Stimulated activated effector memory CD8-positive, alpha-beta T cell treated with anti-CD3 and anti-CD28 coated beads, Interleukin-12 subunit alpha, Interleukin-12 subunit beta, amount 100 ng/mL, for 72 hours (primary cell): ENCODE measurements around the gene PRKCB.
"Not testable (repeated sequence)": the region's sequence is repeated elsewhere in the genome, so short reads cannot be mapped to it uniquely, and the experiment has no call there.

Source experiments
- ATAC-seq: fragments of 150-1000 bp; cut with Tn5 transposase; 2 replicates; pipeline ENCODE4 v1.10.0; 2021
- DNase-seq, 2 donors: peaks; one replicate each; pipeline ENCODE4 v3.0.0; 2021 to 2022; ENCODE audit warnings: low spot score in 2 of 2
- H3K27ac Mint-ChIP-seq: one replicate; pipeline ENCODE4 v1.8.0; 2022; ENCODE audit warnings: mild to moderate bottlenecking, mixed read lengths
- H3K36me3 Mint-ChIP-seq: one replicate; pipeline ENCODE4 v1.8.0; 2022; ENCODE audit warnings: mild to moderate bottlenecking, mixed read lengths
- H3K4me1 Mint-ChIP-seq: one replicate; pipeline ENCODE4 v1.8.0; 2022; ENCODE audit warnings: mixed read lengths
- H3K4me3 Mint-ChIP-seq: one replicate; pipeline ENCODE4 v1.8.0; 2022; ENCODE audit warnings: mild to moderate bottlenecking, mixed read lengths
- H3K9me3 Mint-ChIP-seq: one replicate; pipeline ENCODE4 v1.8.0; 2022; ENCODE audit warnings: mixed read lengths

PRKCB gene

DNA sequence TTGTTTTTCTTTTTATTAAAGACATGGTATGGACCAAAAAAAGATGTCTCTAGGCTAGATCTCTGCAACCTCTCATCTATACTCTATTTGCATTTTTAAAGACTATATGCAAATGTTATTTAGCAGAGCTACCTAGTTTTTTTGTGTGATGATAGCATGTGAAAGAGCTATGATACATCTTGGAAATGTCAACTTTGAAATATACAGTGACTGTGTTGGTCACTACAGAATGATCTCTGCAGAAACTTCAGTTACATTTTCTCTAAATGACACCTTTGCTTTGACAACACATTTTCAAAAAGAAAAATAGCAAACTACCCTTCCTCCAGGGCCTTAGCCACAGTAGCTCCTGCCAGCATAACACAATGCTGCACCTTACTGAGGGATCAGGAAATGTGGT lies 86.6 kb downstream of the PRKCB start:
- peak; percentile 75 for ATAC-seq
- H3K4me1 Mint-ChIP-seq: peaks cover 53% of the 10 kb centered on the region
- peak overlapping the region; percentile 35 for H3K27ac Mint-ChIP-seq
- DNase-seq: no peak
- peaks cover 7% of the 10 kb centered on the region for H3K36me3 Mint-ChIP-seq
- H3K4me3 Mint-ChIP-seq: no peak overlapping the region
- peaks cover 2% of the 10 kb centered on the region for H3K9me3 Mint-ChIP-seq

DNA sequence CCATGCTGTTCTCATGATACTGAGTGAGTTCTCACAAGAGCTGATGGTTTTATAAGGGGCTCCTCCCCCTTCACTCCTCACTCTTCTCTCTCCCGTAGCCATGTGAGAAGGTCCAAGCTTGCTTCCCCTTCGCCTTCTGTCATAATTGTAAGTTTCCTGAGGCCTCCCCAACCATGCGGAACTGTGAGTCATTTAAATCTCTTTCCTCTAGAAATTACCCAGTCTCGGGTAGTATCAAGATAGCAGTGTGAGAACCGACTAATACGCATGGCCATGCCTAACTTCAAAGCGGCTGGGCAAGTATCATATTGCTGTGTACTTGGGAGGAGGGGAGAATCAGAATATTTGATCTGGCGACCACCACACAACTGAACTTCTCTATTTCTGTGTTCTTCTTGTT lies 88.3 kb downstream of the PRKCB start:
- Mint-ChIP-seq H3K36me3 (peaks cover 4% of the 10 kb centered on the region), H3K4me1 (peaks cover 61% of the 10 kb centered on the region), H3K27ac (peak overlapping the region; percentile 3), H3K9me3 (peaks cover 2% of the 10 kb centered on the region), H3K4me3 (no peak overlapping the region)
- peak; percentile 80 for ATAC-seq
- peak in 1 of 2 donors; percentile 48 for DNase-seq

GRCh38 chr16:23927796-23928195 lies 92.0 kb downstream of the PRKCB start:
- Mint-ChIP-seq H3K4me1 (peaks cover 51% of the 10 kb centered on the region), H3K36me3 (peaks cover 4% of the 10 kb centered on the region), H3K27ac (no peak overlapping the region), H3K9me3 (no peaks in the 10 kb centered on the region), H3K4me3 (no peak overlapping the region)
- DNase-seq (peak in 1 of 2 donors; percentile 30), ATAC-seq (no peak)

GRCh38 chr16:23929237-23929636 lies 93.5 kb downstream of the PRKCB start:
- Mint-ChIP-seq H3K4me3 (no peak overlapping the region), H3K36me3 (peaks cover 4% of the 10 kb centered on the region), H3K9me3 (peaks cover 4% of the 10 kb centered on the region), H3K27ac (peak overlapping the region; percentile 60), H3K4me1 (peaks cover 54% of the 10 kb centered on the region)
- no peak for ATAC-seq
- peak in 1 of 2 donors; percentile 28 for DNase-seq

- peaks cover 4% of the 10 kb centered on the region for H3K36me3 Mint-ChIP-seq
- DNase-seq (no peak), ATAC-seq (no peak)
- peaks cover 4% of the 10 kb centered on the region for H3K9me3 Mint-ChIP-seq
- H3K27ac Mint-ChIP-seq: no peak overlapping the region
- H3K4me3 Mint-ChIP-seq: no peak overlapping the region
- H3K4me1 Mint-ChIP-seq: peaks cover 58% of the 10 kb centered on the region
Measured at GRCh38 chr16:23929856-23930255, 94.1 kb downstream of the PRKCB start.

GRCh38 chr16:23930791-23931190 lies 95.0 kb downstream of the PRKCB start:
- H3K4me1 Mint-ChIP-seq: peaks cover 67% of the 10 kb centered on the region

DNA sequence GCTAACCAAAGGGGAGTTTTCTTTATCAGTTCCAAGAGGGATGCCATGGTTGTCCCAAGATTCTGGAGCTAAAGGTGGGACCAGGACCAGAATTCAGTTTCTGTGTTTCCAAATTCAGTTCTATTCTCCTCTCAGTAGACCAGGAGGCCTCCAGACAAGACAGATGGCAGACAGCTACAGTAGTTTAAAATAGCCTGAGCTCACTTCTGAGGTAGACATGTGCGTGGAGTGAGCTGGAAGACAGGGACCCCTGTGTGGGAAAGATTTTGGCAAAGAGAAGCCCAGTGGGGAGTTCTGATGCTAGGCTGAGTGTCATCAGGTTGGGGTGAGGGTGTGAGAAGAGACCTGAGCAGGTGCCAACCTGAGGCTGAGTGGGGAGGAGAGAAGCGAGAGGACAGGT lies 95.4 kb downstream of the PRKCB start:
- DNase-seq (peak in 1 of 2 donors; percentile 36), ATAC-seq (no peak)
- peak overlapping the region; percentile 41 for H3K27ac Mint-ChIP-seq
- H3K4me1 Mint-ChIP-seq: peaks cover 71% of the 10 kb centered on the region
- peaks cover 4% of the 10 kb centered on the region for H3K36me3 Mint-ChIP-seq
- H3K4me3 Mint-ChIP-seq: no peak overlapping the region
- H3K9me3 Mint-ChIP-seq: peaks cover 4% of the 10 kb centered on the region

More at GRCh38 chr16:23930791-23931190, 95.0 kb downstream of the PRKCB start:
- Mint-ChIP-seq H3K9me3 (peaks cover 4% of the 10 kb centered on the region), H3K4me3 (no peak overlapping the region), H3K36me3 (peaks cover 4% of the 10 kb centered on the region), H3K27ac (peak overlapping the region; percentile 41)
- no peak for ATAC-seq
- DNase-seq: peak in 1 of 2 donors; percentile 36

DNA sequence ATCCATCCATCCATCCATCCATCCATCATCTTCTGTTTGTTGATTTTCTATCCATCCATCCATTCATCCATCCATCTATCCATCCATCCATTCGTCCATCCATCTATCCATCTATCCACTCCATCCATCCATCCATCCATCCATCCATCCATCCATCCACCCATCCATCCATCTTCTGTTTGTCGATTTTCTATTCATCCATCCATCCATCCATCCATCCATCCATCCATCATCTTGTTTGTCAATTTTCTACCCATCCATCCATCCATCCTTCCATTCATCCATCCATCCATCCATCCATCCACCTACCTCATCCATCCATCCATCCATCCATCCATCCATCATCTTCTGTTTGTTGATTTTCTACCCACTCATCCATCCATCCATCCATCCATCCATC lies 97.9 kb downstream of the PRKCB start:
- not testable (repeated sequence) for H3K36me3 Mint-ChIP-seq, DNase-seq, H3K4me3 Mint-ChIP-seq, ATAC-seq, H3K27ac Mint-ChIP-seq, H3K9me3 Mint-ChIP-seq
- peaks cover 55% of the 10 kb centered on the region for H3K4me1 Mint-ChIP-seq

- Mint-ChIP-seq H3K4me1 (peaks cover 50% of the 10 kb centered on the region), H3K4me3 (no peak overlapping the region), H3K9me3 (peaks cover 4% of the 10 kb centered on the region), H3K36me3 (no peaks in the 10 kb centered on the region), H3K27ac (peak overlapping the region; percentile 56)
- ATAC-seq: no peak
- peak in 1 of 2 donors; percentile 36 for DNase-seq
Measured at GRCh38 chr16:23934610-23935236, 98.9 kb downstream of the PRKCB start.

DNA sequence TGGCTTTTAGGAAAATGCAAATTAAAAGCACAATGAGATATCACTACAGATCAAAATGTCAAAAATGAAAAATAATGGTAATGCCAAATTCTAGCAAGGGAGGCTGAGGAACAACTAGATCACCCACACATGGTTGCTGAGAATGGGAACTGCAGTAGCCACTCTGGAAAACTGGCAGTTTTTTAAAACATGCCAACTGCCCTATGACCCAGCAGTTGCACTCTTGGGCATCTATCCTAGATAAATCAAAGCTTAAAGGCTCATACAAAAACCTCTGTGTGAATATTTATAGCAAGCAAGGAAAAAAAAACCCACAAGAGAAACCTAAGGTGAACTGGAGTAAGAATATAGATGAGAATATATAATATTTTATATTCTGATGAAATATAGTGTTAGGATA lies 104.3 kb downstream of the PRKCB start:
- H3K27ac Mint-ChIP-seq: no peak overlapping the region
- H3K4me1 Mint-ChIP-seq: peaks cover 32% of the 10 kb centered on the region
- ATAC-seq (no peak), DNase-seq (no peak)
- H3K36me3 Mint-ChIP-seq: no peaks in the 10 kb centered on the region
- H3K9me3 Mint-ChIP-seq: no peaks in the 10 kb centered on the region
- no peak overlapping the region for H3K4me3 Mint-ChIP-seq

GRCh38 chr16:23941025-23941424 lies 105.2 kb downstream of the PRKCB start:
- DNase-seq (no peak), ATAC-seq (no peak)
- Mint-ChIP-seq H3K4me3 (no peak overlapping the region), H3K27ac (peak overlapping the region; percentile 14), H3K36me3 (no peaks in the 10 kb centered on the region), H3K9me3 (no peaks in the 10 kb centered on the region), H3K4me1 (peaks cover 32% of the 10 kb centered on the region)

- H3K4me3 Mint-ChIP-seq: no peak overlapping the region
- H3K9me3 Mint-ChIP-seq: no peaks in the 10 kb centered on the region
- no peaks in the 10 kb centered on the region for H3K36me3 Mint-ChIP-seq
- no peak for ATAC-seq
- peaks cover 38% of the 10 kb centered on the region for H3K4me1 Mint-ChIP-seq
- DNase-seq: no peak
- no peak overlapping the region for H3K27ac Mint-ChIP-seq
Measured at GRCh38 chr16:23941963-23942564, 106.3 kb downstream of the PRKCB start.

DNA sequence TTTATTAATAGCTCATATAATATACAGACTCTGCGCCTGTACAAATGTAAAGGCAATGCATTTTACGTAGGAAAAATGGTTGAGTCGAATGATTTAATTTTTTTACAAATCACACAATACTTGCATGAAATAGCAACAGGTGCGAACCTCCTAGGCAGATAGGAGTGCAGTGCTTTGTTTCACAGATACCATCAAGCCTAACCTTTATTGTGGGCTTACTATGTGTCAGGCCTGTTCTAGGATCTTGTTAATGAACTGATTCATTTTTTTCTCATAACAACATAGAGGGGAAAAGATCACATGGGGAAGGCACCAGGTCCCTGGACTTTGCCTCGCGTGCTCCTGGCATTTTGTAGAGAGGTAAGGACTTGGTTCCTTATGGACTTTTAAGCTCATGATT lies 107.8 kb downstream of the PRKCB start:
- no peak for ATAC-seq
- Mint-ChIP-seq H3K4me3 (no peak overlapping the region), H3K27ac (no peak overlapping the region), H3K4me1 (peaks cover 49% of the 10 kb centered on the region), H3K36me3 (no peaks in the 10 kb centered on the region), H3K9me3 (no peaks in the 10 kb centered on the region)
- no peak for DNase-seq

- H3K4me3 Mint-ChIP-seq: no peak overlapping the region
Measured at GRCh38 chr16:23944381-23944780, 108.6 kb downstream of the PRKCB start.

DNA sequence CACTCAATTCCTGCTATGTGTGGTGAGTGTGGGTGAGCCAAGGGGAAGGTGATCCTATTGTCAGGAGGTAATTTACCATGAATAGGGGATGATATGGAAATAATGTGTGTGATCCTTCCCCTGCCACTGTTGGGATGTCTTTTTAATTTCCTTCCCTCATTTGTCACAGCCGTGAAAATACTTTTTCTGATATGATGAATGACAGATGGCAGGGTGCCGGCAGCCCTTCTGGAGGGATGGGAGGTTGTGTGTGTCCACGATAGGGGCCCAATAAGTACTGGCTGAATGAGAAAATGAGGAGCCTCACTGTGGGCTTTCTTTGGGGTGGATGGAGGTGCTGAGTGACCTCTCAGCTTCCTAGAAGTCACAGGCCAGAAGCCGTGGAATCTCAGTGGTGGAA lies 109.5 kb downstream of the PRKCB start:
- H3K4me1 Mint-ChIP-seq: peaks cover 65% of the 10 kb centered on the region
- ATAC-seq: no peak
- peak overlapping the region; percentile 80 for H3K27ac Mint-ChIP-seq
- no peak overlapping the region for H3K4me3 Mint-ChIP-seq
- DNase-seq: no peak
- H3K9me3 Mint-ChIP-seq: no peaks in the 10 kb centered on the region
- H3K36me3 Mint-ChIP-seq: no peaks in the 10 kb centered on the region

More at GRCh38 chr16:23944381-23944780, 108.6 kb downstream of the PRKCB start:
- Mint-ChIP-seq H3K4me1 (peaks cover 57% of the 10 kb centered on the region), H3K36me3 (no peaks in the 10 kb centered on the region), H3K27ac (peak overlapping the region; percentile 80), H3K9me3 (no peaks in the 10 kb centered on the region)
- ATAC-seq (no peak), DNase-seq (no peak)

- Mint-ChIP-seq H3K4me3 (no peak overlapping the region), H3K27ac (peak overlapping the region; percentile 80), H3K36me3 (no peaks in the 10 kb centered on the region), H3K9me3 (no peaks in the 10 kb centered on the region), H3K4me1 (peaks cover 83% of the 10 kb centered on the region)
- no peak for ATAC-seq
- no peak for DNase-seq
Measured at GRCh38 chr16:23947838-23948237, 112.1 kb downstream of the PRKCB start.
